SU-DHL-6 (cell line): ENCODE measurements around the gene NINJ2.

Experiments
- H2AFZ ChIP-seq: fragments of 200-600 bp; sonication (generic); 2 replicates; pipeline ENCODE4 v1.6.1; 2014; ENCODE audit warnings: low read depth, mild to moderate bottlenecking, moderate library complexity, mixed read lengths, antibody characterized with exemption, low read length; ENCODE audit not compliant: severe bottlenecking
- H3F3A ChIP-seq: fragments of 200-600 bp; shearing (Covaris generic); 2 replicates; pipeline ENCODE4 v1.6.0; 2016; ENCODE audit warnings: antibody characterized with exemption, mild to moderate bottlenecking; ENCODE audit not compliant: insufficient read depth
- H3K27ac ChIP-seq: fragments of 200-600 bp; sonication (generic); 2 replicates; pipeline ENCODE4 v1.5.1; 2016; ENCODE audit warnings: low read depth, mild to moderate bottlenecking, low read length, moderate library complexity, mixed read lengths
- H3K27me3 ChIP-seq: fragments of 200-600 bp; sonication (generic), shearing (Covaris generic); 2 replicates; pipeline ENCODE4 v1.6.0; 2014; ENCODE audit warnings: mild to moderate bottlenecking, low read length
- H3K36me3 ChIP-seq: fragments of 200-600 bp; sonication (generic); 2 replicates; pipeline ENCODE4 v1.6.1; 2014; ENCODE audit warnings: mild to moderate bottlenecking, low read length, mixed read lengths
- H3K4me2 ChIP-seq: fragments of 300-600, 200-600 bp; shearing (Covaris generic), sonication (generic); 2 replicates; pipeline ENCODE4 v1.6.0; 2014; ENCODE audit warnings: low read length, low read depth, mild to moderate bottlenecking; ENCODE audit not compliant: poor library complexity, severe bottlenecking
- H3K4me3 ChIP-seq: fragments of 200-600 bp; sonication (generic); 2 replicates; pipeline ENCODE4 v1.5.1; 2014; ENCODE audit warnings: antibody characterized with exemption, low read length, mild to moderate bottlenecking, mixed read lengths; ENCODE audit not compliant: insufficient read depth, poor library complexity, severe bottlenecking
- H3K79me2 ChIP-seq: fragments of 200-600 bp; sonication (generic); 2 replicates; pipeline ENCODE4 v1.6.1; 2014; ENCODE audit warnings: mild to moderate bottlenecking, low read length, moderate library complexity; ENCODE audit not compliant: insufficient read depth
- H3K9ac ChIP-seq: fragments of 200-600 bp; sonication (generic); 2 replicates; pipeline ENCODE4 v1.7.0; 2014; ENCODE audit warnings: mild to moderate bottlenecking, low read length
- H3K9me2 ChIP-seq: fragments of 200-600 bp; sonication (generic); replicated peaks from 2 replicates; pipeline ENCODE4 v1.6.1; 2014; ENCODE audit warnings: low read length; ENCODE audit not compliant: insufficient read depth
- H3K9me3 ChIP-seq: fragments of 200-600 bp; sonication (generic); 2 replicates; pipeline ENCODE4 v1.6.1; 2014; ENCODE audit warnings: low read length, mixed read lengths; ENCODE audit not compliant: insufficient read depth
- H4K20me1 ChIP-seq: fragments of 200-600 bp; sonication (generic); 2 replicates; pipeline ENCODE4 v1.6.1; 2014; ENCODE audit warnings: low read depth, mild to moderate bottlenecking, antibody characterized with exemption, low read length, moderate library complexity, mixed read lengths
- EZH2phosphoT487 ChIP-seq: fragments of 200-600 bp; sonication (generic), shearing (Covaris generic); conservative IDR thresholded peaks from 2 replicates; pipeline ENCODE4 v1.6.1; 2018; ENCODE audit warnings: mild to moderate bottlenecking, antibody characterized with exemption, low read length, moderate library complexity, mixed read lengths
- TF ChIP-seq, protein P1 (sequence below): fragments of 200-600 bp; sonication (generic); IDR thresholded peaks from one replicate; pipeline ENCODE4 v1.5.1; 2017; ENCODE audit warnings: antibody characterized with exemption, mild to moderate bottlenecking, low read length, moderate library complexity; ENCODE audit not compliant: insufficient read depth, poor library complexity, severe bottlenecking

NINJ2 gene

GRCh38 chr12:553216-554000, 109.8 kb downstream of the NINJ2 start:
- Histone ChIP-seq H4K20me1 (no peaks in the 10 kb centered on the region), H3K27me3 (no peaks in the 10 kb centered on the region), H3K79me2 (no peaks in the 10 kb centered on the region), H3K9me3 (no peaks in the 10 kb centered on the region), H3K4me3 (no peak overlapping the region), H3K9me2 (no peaks in the 10 kb centered on the region), H3K9ac (no peak overlapping the region), H2AFZ (no peak overlapping the region), H3F3A (no peaks in the 10 kb centered on the region), H3K27ac (no peak overlapping the region), H3K4me2 (no peak overlapping the region), H3K36me3 (no peaks in the 10 kb centered on the region)
- TF ChIP-seq EZH2phosphoT487, result no peak
- TF ChIP-seq, protein P1, sequence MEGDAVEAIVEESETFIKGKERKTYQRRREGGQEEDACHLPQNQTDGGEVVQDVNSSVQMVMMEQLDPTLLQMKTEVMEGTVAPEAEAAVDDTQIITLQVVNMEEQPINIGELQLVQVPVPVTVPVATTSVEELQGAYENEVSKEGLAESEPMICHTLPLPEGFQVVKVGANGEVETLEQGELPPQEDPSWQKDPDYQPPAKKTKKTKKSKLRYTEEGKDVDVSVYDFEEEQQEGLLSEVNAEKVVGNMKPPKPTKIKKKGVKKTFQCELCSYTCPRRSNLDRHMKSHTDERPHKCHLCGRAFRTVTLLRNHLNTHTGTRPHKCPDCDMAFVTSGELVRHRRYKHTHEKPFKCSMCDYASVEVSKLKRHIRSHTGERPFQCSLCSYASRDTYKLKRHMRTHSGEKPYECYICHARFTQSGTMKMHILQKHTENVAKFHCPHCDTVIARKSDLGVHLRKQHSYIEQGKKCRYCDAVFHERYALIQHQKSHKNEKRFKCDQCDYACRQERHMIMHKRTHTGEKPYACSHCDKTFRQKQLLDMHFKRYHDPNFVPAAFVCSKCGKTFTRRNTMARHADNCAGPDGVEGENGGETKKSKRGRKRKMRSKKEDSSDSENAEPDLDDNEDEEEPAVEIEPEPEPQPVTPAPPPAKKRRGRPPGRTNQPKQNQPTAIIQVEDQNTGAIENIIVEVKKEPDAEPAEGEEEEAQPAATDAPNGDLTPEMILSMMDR, result no peak

DNA sequence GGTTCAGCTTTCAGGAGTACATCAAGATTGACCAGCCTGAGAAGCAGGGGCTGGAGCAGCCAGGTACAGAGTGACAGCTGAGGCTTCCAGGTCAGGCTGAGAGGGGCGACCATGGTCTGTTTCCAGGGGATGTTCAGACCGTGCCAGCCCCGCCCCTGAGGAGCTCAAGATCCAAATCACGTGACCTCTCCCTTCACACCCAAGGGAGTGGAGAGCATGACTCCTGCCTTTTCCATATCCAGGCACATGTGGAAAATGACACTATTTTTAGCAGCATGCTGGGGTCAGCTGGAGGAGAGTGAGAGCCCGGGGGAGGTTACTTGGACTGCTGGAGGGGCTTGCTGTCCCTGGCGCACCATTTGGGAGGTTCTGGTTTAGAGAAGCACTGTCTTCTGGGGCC, 110.8 kb downstream of the NINJ2 start:
- H3K27ac ChIP-seq, result no peak overlapping the region
- H3K9me2 ChIP-seq, result no peaks in the 10 kb centered on the region
- no peak overlapping the region for H3K9ac ChIP-seq
- no peaks in the 10 kb centered on the region for H4K20me1 ChIP-seq
- H3K36me3 ChIP-seq, result no peaks in the 10 kb centered on the region
- TF ChIP-seq, protein P1, result no peak
- no peak for TF ChIP-seq EZH2phosphoT487
- no peak overlapping the region for H3K4me3 ChIP-seq
- no peaks in the 10 kb centered on the region for H3K79me2 ChIP-seq
- no peaks in the 10 kb centered on the region for H3K27me3 ChIP-seq
- no peak overlapping the region for H3K4me2 ChIP-seq
- H2AFZ ChIP-seq, result no peak overlapping the region
- H3F3A ChIP-seq, result no peaks in the 10 kb centered on the region
- no peaks in the 10 kb centered on the region for H3K9me3 ChIP-seq

- H3K4me3 ChIP-seq, result no peak overlapping the region
- H3K9me3 ChIP-seq, result no peaks in the 10 kb centered on the region
- H3K9me2 ChIP-seq, result no peaks in the 10 kb centered on the region
- no peaks in the 10 kb centered on the region for H4K20me1 ChIP-seq
- H3K9ac ChIP-seq, result no peak overlapping the region
- H3F3A ChIP-seq, result no peaks in the 10 kb centered on the region
- no peak overlapping the region for H3K27ac ChIP-seq
- TF ChIP-seq, protein P1, result no peak
- H3K79me2 ChIP-seq, result no peaks in the 10 kb centered on the region
- H3K36me3 ChIP-seq, result no peaks in the 10 kb centered on the region
- no peak overlapping the region for H2AFZ ChIP-seq
- H3K4me2 ChIP-seq, result no peak overlapping the region
- no peaks in the 10 kb centered on the region for H3K27me3 ChIP-seq
These were observed 112.6 kb downstream of the NINJ2 start for GRCh38 chr12:550473-551260.
